Myocyte (in vitro differentiated cells): ENCODE results near the gene CLMN. TPM values are rescaled to one million over a fixed set of nuclear protein-coding genes. Genes with fewer than 3 reads are reported as not detected.

Experiments
- DNase-seq: peaks from one replicate; pipeline ENCODE4 v3.0.0-alpha.2; 2012; ENCODE audit warnings: low read depth
- polyA plus RNA-seq: library from polyadenylated mRNA; unstranded; fragments of >200 nt; gene quantifications from one replicate; pipeline ENCODE4 v1.2.1, GENCODE V29; 2012; ENCODE audit warnings: missing spikeins
- total RNA-seq: library from RNA; depleted of rRNA; stranded (reverse); fragments of >200 nt; gene quantifications from 2 replicates; pipeline ENCODE4 v1.2.3, GENCODE V29; 2014

Gene CLMN
- 0.52 and 0.99 TPM in 2 replicates for total RNA-seq
- 1.2 TPM for polyA plus RNA-seq

DNA sequence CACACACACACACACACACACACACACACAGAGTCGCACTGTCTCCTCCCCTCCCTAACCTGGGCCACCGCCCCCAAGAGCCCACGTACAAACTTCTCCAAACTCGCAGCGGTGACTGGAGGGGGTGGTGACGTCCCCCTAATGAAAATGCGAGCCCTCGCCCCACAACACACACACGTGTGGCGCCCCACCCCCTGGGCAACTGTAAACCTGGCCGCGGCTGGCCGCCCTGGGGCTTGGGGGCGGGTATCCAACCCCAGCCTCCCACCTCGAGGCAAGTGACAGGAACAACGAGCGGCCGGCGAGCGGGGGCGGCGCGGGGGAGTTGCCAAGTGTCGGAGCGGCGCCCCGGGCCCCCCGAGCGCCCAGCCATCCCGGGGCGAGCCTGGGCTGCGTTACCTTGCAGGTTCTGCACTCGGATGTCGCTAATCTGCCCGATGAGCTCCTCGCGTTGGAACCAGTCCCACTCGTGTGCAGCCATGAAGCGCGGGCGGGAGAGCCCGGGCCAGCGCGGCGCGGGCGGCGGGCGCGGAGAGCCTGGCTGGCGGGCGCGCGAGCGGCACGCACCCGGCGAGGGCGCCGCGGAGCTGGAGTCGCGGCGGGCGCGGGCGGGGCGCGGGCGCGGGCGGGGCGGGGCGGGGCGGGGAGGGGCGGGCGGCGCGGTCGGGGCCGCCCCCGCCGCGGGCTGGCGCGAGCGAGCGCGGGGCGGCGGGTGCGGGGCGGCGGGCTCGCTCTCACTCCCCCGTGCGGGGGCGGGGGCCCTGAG is at the start of gene CLMN:
TSS of gene CLMN (minus strand) at position 597 of the 766 bp plus-strand sequence. CDS start at position 481, 116 bp downstream.
- DNase-seq: peak; percentile 44

DNA sequence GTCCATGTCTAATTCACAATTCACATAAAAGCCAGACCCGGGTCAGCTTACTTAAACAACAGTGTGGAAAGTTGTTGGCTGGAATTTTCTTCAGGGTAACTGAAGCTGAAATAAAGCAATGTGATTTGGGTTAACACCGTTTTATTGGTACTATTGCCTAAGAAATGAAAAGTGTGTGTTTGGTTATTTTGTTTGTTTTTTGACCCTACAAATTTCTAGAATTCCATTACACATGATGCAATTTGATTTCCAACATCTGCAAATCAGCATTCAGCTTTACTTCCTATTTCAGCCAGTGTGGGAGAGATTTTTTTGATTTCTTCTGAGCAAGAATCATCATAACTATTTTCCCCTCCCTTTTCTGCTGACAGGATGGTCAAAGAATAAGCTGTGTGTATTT is 45.7 kb upstream of the CLMN start:
- no peak for DNase-seq

DNA sequence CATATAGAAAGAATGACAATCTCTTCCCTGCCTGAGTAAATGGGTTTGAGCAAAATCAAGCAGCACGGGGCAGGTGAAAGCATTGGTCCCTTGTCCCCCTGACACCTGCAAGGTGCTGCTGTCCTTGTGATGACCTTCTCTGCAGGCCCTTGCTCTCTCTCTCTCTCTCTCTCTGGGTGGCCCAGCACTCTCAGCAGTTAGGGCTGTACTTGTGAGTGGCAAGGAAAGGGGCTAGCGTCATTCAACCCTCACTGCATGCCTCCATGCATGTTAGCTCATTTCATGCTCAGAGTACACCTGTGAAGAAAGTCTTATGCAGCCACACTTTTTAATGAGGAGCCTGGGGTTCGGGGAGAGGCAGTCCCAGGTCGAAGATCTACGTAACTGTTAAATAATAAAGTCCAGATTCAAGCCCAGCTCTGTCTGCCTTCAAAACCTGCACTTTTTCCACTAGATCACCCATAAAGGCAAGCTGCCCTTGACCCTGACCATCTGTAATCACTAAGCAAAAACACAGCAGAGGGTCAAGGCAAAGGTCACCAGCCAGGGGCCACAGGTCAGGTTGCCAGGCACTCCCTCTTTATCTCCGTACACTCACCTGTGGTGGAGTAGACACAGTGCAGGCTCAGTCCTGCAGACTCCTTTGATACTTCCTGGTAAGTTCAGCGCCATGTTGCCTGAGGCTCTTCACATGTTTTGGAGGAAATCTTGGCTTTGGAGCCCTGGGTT is 44.9 kb upstream of the CLMN start:
- DNase-seq: no peak

GRCh38 chr14:95363468-95363954 is 43.8 kb upstream of the CLMN start:
- DNase-seq: no peak

- DNase-seq: no peak
Measured at GRCh38 chr14:95362138-95362494, 42.4 kb upstream of the CLMN start.

GRCh38 chr14:95361373-95362137 is 41.8 kb upstream of the CLMN start:
- peak; percentile 24 for DNase-seq

DNA sequence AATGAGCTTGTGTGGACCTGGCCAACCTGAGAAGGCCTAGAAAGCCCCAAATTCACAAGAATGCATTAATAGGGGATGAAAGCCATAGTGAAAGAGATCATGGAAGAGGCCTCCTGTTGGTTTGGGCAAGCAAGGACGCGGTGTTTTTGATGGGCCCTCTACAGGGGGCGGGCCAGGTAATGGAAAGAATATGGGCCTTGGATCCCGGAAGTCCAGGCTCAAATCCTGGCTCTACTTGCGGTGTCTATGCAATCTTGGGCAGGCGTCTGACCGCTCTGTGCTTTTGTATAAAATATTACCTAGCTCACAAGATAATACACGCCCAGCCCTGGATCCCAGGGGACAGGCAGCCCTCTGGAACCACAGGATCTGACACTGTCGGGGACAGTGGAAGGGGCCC is 41.1 kb upstream of the CLMN start:
- no peak for DNase-seq

DNA sequence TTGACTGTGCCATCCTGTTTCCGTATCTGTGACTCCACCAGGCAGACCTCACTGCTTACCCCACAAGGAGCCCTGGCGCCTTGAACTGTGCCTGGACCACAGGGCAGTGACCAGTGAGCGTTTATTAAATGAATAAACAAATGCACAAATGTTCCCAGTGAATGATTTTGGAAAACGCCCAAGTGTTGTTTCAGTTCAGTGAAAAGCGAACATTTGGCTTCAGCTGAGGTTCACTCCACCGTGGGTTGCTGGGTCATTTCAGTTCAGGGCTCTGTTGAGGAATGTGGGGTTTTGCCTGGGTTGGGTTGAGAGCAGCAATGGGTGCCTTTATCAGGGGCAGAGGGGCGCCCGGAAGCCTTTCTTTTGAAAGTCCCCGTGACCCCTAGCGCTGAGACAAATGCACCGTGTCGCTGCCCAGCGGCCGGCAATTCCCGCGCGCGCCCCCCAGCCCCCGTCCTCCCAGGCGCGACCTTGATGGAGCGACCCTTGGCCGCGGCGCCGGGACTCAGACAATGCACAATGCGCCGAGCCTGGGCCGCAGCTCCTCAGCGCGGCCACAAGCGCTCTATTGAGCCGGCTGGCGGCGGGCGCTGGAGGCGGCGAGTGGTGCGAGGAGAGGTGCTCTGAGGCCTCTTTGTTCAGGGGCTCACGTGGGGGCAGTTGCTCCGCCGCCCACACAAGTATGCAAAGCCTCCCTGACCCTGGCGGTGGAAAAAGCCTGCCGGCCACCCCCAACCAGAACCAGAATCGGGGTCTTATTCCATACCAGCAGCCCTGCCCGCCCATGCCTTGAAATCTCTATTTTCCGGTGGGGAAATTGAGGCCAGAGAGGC is 40.5 kb upstream of the CLMN start:
- DNase-seq: no peak

DNA sequence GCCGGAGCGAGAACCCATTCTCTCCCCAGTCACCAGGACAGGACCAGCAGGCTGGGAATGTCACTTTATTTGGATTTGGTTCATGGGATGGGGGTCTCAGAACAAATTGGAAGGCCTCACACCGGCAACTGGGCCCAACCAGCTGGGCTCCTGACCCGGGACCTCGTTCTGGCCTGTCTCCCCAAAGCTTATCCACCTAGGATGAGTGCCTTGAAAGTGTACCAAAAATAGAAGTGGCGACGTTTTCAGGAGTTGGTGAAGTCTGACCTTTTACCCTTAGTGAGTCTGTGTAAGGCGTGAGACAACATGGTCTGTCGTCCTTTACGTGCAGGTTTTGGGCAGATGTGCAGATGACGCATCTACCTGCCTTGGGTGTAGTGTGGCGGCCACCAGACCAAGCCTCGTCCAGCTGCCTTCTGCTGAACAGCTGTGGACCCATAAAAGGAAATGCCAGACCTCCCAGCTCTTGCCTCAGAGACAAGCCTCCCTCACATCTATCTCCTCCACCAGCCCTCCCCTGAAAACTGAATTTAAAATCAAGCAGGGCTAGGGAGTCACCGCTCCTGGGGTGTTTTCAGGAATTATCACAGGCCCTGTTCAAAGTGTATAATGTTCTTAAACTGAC is 36.6 kb upstream of the CLMN start:
- DNase-seq: peak; percentile 15

DNA sequence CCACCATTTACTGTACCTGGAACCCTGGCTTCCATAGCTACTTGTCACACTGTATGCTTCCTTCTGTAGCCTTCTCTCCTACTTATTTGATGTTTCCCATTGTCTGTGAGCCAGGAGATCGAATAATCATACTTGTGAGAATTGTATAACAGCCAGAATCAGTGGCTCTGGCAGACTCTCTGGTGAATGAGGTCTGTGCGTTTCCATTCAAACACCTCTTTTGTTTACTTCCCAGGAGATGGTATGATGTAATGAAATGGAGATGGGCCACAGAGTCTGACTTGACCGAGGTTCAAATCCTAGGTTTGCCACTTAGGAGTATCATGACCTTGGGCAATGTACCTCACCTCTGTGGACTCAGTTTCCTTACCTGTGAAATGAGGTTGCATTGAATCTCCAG is 35.7 kb upstream of the CLMN start:
- no peak for DNase-seq

DNA sequence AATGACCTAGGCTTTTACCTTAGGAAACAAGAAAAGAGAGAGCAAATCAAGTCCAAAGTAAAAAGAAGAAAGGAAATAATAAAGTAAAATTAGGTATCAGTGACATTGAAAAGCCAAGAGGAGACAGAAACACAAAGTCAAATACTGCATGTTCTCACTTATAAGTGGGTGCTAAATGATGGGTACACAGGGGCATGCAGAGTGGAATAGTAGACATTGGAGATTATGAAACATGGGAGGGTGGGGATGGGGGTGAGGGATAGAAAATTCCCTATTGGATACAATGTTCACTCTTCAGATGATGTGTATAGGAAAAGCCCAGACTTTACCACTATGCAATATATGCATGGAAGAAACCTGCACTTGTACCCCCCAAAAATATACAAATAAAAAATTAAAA is 35.1 kb upstream of the CLMN start:
- DNase-seq: no peak

GRCh38 chr14:95353664-95354063 is 34.0 kb upstream of the CLMN start:
- DNase-seq: no peak

DNA sequence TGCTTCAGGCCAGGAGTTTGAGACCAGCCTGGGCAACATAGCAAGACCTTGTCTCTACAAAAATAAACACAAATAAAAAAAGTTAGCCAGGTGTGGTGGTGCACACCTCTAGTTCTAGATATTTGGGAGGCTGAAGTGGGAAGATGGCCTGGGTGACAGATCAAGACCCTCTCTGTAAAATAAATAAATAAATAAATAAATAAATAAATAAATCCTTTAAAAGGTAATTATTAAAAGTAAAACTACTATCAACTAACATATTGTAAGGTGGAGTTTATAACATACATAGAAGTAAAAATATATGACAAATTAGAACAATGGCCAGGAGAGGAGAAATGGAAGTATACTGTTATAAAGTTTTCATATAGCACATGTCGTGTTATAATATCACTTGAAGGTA is 33.3 kb upstream of the CLMN start:
- no peak for DNase-seq

DNA sequence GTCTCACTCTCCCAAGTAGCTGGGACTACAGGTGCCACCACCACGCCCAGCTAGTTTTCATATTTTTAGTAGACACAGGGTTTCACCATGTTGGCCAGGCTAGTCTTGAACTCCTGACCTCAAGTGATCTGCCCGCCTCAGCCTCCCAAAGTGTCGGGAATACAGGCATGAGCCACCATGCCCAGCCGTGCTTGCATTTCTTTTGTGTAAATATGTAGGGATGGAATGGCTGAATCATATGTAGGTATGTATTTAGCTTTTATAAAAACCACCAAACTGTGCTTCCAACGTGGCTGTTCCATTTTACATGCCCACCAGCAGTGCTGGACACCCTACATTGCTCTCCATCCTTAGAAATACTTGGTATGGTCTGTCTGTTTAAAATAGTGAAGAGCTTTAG is 32.8 kb upstream of the CLMN start:
- DNase-seq: no peak

DNA sequence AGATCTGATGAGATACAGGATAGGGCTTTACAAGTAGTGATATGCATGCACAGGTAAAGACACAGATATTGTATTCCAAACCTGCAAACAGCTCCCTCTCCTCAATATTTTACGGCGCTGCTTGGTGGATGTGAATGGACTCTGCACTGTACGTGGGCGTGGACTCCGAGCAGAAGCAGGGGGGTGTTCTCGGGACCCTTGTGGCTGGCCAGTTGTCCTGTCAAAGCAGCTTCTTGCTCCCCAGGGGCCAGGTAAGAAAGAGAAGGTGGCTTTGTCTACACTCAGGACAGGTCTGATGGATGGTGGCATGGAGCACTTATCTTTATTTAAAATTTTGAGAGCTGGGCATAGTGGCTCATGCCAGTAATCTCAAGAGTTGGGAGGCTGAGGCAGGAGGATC is 29.5 kb upstream of the CLMN start:
- DNase-seq: no peak

DNA sequence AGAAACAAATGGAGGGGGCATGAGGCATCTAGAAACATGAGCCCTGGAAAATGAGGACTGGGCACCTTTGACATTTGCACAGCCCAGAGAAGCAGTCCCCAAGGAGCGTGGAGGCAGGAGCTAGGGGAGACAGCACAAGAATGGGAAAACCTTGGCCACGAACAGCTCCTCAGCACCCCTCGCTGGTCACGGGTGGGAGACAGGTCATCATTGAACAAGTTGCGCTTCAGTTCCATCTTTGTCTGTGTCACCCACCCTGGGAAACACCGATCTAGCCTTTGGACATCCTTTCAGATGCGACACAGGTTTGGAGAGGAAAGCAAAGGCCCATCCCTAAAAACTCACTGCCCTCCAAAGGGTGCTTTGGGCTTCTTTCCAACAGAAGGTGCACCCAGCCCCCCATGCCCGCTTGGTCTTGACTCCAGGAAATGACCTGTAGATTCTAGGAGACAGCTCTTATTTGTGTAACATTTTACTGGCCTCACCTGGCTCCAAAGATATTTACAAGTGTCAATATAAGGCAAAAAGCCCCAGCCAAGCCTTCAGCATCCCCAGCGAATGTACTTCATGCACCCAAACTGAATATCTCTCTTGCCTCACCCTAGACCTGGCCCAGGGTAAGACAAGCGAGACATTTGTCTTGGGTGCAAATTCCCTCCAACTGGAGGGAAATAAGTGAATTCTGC is 28.8 kb upstream of the CLMN start:
- DNase-seq: no peak

DNA sequence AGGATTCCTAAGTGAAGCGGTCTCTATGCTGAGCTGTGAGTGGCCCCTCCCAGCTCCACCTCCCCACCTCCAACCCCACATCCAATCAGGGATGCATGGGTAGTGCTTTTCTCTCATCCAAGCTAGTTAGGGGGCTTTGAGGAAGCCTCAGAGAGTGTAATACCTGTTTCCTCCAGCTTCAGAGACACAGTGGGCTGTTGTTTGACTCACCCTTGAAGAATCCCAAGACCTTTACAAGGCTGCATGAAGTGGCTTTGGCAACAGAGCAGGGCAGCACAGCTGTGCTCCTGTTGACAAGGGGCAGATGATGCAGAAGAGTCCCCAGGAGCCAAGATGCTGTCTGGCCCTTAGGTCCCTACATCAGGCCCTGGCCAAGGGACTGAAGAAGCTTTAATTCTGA is 27.1 kb upstream of the CLMN start:
- peak; percentile 54 for DNase-seq

GRCh38 chr14:95346266-95346665 is 26.6 kb upstream of the CLMN start:
- DNase-seq: no peak

GRCh38 chr14:95345032-95345431 is 25.3 kb upstream of the CLMN start:
- DNase-seq: no peak

- DNase-seq: no peak
Measured at GRCh38 chr14:95344536-95344935, 24.8 kb upstream of the CLMN start.
